ENCODE results near the gene CTRB1.

The CTRB1 gene

DNA sequence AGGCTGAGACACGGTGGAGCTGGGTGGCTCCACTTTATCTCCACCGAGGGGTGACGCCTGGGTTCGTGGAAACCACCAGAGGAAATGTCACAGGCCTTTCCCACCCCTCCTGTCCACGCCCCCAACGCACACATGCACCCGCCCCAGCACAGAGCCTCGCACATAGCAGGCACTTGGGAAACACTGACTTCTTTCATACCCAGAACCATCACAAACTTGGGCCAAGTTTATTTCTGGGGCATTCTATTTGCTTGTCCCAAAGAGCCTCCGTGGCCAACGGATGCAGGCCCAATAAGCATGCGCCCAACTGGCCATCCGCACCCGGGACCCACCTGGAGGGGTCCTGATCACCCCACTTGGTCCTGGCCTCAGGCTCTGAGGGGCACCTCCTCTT lies 29.4 kb downstream of the CTRB1 start:
- no peaks in the 10 kb centered on the region for H3K36me3 ChIP-seq
- no peaks in the 10 kb centered on the region for H3K9me3 ChIP-seq
- no peak overlapping the region for H3K4me3 ChIP-seq (ENCODE audit: low read depth in 1 of 2, low read length in 1 of 2)
- peaks cover 3 to 8% of the 10 kb centered on the region in 2 experiments for H3K4me1 ChIP-seq (ENCODE audit: control insufficient read depth in 1 of 2, insufficient read depth in 1 of 2, low read depth in 1 of 2, low read length in 1 of 2)
- TF ChIP-seq CTCF (IDR thresholded peaks at IDR 0.05) = no peak
- H3K27ac ChIP-seq = no peak overlapping the region
- H3K27me3 ChIP-seq = peaks cover 82% of the 10 kb centered on the region

GRCh38 chr16:75248536-75249380 lies 30.0 kb downstream of the CTRB1 start:
- no peak overlapping the region for H3K4me3 ChIP-seq (ENCODE audit: low read depth in 1 of 2, low read length in 1 of 2)
- H3K9me3 ChIP-seq = no peaks in the 10 kb centered on the region
- TF ChIP-seq CTCF (IDR thresholded peaks at IDR 0.05) = no peak
- H3K36me3 ChIP-seq = no peaks in the 10 kb centered on the region
- peaks cover 88% of the 10 kb centered on the region for H3K27me3 ChIP-seq
- peaks cover 3 to 8% of the 10 kb centered on the region in 2 experiments for H3K4me1 ChIP-seq (ENCODE audit: control insufficient read depth in 1 of 2, insufficient read depth in 1 of 2, low read depth in 1 of 2, low read length in 1 of 2)
- no peak overlapping the region for H3K27ac ChIP-seq

DNA sequence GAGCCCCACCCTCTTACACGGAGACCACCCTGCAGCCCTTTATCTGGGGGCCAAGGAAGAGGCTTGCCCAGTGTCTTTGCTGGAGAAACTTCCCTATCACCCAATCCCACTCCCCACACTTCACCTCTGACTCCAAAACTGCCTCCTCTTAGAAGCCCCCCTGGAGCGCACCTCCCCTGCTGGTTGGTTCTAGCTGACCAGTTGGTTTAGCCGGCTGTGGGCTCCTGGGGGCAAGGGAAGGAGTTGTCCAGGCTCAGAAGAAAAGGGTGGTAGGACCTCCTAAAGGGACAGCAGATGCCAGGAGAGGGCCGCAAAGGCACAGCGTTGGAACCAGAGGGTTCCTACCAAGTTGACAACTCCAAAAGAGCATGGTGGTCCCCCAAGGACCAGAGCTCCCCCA lies 30.7 kb downstream of the CTRB1 start:
- H3K9me3 ChIP-seq = no peaks in the 10 kb centered on the region
- H3K27ac ChIP-seq = no peak overlapping the region
- H3K36me3 ChIP-seq = no peaks in the 10 kb centered on the region
- no peak overlapping the region for H3K4me3 ChIP-seq (ENCODE audit: low read depth in 1 of 2, low read length in 1 of 2)
- H3K27me3 ChIP-seq = peaks cover 95% of the 10 kb centered on the region
- peaks cover 3 to 8% of the 10 kb centered on the region in 2 experiments for H3K4me1 ChIP-seq (ENCODE audit: control insufficient read depth in 1 of 2, insufficient read depth in 1 of 2, low read depth in 1 of 2, low read length in 1 of 2)
- TF ChIP-seq CTCF (IDR thresholded peaks at IDR 0.05) = no peak

DNA sequence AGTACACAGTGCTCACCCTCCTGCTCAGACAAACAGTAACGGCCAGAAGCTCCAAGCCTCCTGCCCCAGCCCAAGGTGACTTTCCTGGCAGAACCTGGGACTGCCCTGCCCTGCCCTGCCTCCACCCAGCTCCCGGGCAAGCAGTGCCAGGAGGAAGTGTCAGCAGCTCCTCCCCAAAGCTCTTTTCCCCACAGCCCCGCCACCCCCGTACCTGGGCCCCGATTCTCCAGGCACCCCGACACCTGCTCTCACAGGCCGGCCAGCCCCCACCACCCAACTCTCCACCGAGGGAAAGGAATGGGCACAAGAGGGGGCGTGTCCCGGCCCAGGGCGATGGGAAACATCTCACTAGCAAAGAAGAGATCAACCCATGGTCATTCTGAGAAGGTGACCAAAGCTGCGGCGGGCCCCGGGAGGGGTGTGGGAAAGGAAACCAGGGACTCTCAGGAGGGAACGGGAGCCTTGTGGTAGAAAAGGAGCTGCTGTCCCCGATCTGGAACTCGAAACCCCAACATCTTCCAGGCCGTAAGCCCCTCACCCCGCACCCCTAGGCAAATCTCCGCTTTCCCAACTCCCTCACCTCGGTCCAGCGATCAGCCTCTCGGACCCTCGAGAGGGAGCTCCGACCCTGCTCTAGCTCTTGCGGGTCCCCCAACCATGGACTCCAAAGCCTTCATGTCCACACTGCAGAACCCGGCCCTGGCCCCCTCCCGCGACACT lies 31.5 kb downstream of the CTRB1 start:
- no peak for TF ChIP-seq CTCF (IDR thresholded peaks at IDR 0.05)
- H3K4me3 ChIP-seq (ENCODE audit: low read depth in 1 of 2, low read length in 1 of 2) = no peak overlapping the region
- H3K27ac ChIP-seq = no peak overlapping the region
- no peaks in the 10 kb centered on the region for H3K9me3 ChIP-seq
- peaks cover 97% of the 10 kb centered on the region for H3K27me3 ChIP-seq
- H3K4me1 ChIP-seq (ENCODE audit: control insufficient read depth in 1 of 2, insufficient read depth in 1 of 2, low read depth in 1 of 2, low read length in 1 of 2) = peaks cover 3 to 8% of the 10 kb centered on the region in 2 experiments
- H3K36me3 ChIP-seq = no peaks in the 10 kb centered on the region

DNA sequence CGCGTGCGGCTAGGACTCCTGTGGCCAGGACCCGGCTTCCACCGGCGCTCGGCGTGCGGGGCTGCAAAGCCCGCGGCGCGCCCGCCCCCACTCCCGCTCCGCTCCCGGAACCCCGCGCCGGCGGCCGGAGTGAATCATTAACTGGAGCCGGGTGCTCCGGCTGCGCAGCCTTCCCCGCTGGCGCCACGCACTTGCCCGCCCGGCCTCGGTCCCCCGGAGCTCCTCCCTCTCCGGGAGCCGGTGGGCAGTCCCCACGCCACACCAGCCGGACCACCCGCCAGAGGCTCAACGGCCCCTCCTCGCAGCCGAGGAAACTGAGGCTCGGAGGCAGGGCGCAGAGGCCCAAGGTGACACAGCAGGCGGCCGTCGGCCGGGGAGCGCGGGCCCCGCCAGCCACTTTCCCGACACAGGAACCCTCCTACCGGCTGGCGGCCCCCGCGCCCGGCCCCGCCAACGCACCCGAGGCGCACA lies 32.1 kb downstream of the CTRB1 start:
- H3K27ac ChIP-seq = no peak overlapping the region
- H3K27me3 ChIP-seq = peaks cover 98% of the 10 kb centered on the region
- no peak overlapping the region for H3K4me3 ChIP-seq (ENCODE audit: low read depth in 1 of 2, low read length in 1 of 2)
- no peak for TF ChIP-seq CTCF (IDR thresholded peaks at IDR 0.05)
- H3K36me3 ChIP-seq = no peaks in the 10 kb centered on the region
- peaks cover 3 to 8% of the 10 kb centered on the region in 2 experiments for H3K4me1 ChIP-seq (ENCODE audit: control insufficient read depth in 1 of 2, insufficient read depth in 1 of 2, low read depth in 1 of 2, low read length in 1 of 2)
- no peaks in the 10 kb centered on the region for H3K9me3 ChIP-seq
